ENCODE data around the gene OLFML3. TPM values are rescaled to one million over a fixed set of nuclear protein-coding genes. Genes with fewer than 3 reads are reported as not detected.
"Not testable (repeated sequence)": the region's sequence is repeated elsewhere in the genome, so short reads cannot be mapped to it uniquely, and the experiment has no call there.

The OLFML3 gene
- total and polyA plus RNA-seq, 12 donors: 6.1 to 19.7 (median 11.0) TPM

- ATAC-seq: no peak
- H3K27ac ChIP-seq: no peak overlapping the region
- intact Hi-C loops (cut with DNase I): loop anchor here in 1 of 10 donors (2.0 kb wide), 1 partner anchor 13 kb away; no protein-coding TSS in a partner anchor
- no peak overlapping the region for H3K4me3 ChIP-seq
- peaks cover 5 to 50% (median 31%) of the 10 kb centered on the region in 9 donors for H3K4me1 ChIP-seq
- WGBS, 2 donors: 29 to 64% methylated on average over 1 of the region's 1 CpG
- no peak for DNase-seq
- TF ChIP-seq, protein P1, sequence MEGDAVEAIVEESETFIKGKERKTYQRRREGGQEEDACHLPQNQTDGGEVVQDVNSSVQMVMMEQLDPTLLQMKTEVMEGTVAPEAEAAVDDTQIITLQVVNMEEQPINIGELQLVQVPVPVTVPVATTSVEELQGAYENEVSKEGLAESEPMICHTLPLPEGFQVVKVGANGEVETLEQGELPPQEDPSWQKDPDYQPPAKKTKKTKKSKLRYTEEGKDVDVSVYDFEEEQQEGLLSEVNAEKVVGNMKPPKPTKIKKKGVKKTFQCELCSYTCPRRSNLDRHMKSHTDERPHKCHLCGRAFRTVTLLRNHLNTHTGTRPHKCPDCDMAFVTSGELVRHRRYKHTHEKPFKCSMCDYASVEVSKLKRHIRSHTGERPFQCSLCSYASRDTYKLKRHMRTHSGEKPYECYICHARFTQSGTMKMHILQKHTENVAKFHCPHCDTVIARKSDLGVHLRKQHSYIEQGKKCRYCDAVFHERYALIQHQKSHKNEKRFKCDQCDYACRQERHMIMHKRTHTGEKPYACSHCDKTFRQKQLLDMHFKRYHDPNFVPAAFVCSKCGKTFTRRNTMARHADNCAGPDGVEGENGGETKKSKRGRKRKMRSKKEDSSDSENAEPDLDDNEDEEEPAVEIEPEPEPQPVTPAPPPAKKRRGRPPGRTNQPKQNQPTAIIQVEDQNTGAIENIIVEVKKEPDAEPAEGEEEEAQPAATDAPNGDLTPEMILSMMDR (IDR thresholded peaks at IDR 0.05): no peak
- H3K36me3 ChIP-seq: peaks cover 0 to 42% (median 0%) of the 10 kb centered on the region in 9 donors
- no peaks in the 10 kb centered on the region for H3K9me3 ChIP-seq
- H3K27me3 ChIP-seq: no peaks in the 10 kb centered on the region
Measured at GRCh38 chr1:113946112-113946511, 33.2 kb upstream of the OLFML3 start.

DNA sequence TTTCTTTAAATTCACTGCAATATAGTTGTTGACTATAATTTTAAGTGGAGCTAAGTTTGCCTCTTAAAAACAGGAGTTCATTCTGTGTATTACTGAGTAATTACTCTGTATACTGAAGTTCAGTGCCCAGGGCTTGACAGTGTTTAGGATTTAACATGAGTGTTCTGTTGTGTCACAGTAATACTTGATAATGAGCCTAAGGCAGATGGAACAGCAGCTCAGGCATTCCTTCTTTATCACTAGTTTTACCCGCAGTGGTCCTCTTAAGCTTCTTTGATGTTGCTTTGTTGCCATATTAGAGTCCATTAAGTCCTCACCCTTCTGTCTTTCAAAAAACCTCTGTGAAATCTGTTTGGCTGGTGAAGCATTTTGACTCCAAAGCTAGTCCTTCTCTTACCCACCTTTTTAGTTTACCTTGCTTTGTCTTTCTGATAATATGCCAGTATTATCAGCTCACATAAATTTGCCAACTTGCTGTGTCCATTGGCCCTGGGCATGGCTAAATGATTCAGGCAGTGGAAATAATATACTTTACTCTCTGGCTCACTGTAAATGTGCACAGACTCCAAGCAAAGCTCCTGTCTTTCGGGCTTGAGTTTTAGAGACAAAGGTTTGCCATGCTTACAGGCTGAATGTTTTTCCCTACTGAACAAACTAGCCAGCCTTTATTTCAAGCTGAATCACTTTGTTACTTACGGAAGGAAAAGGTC lies 32.4 kb upstream of the OLFML3 start:
- peak in 3 of 8 donors; percentile 46 to 59 (median 46) for ATAC-seq

DNA sequence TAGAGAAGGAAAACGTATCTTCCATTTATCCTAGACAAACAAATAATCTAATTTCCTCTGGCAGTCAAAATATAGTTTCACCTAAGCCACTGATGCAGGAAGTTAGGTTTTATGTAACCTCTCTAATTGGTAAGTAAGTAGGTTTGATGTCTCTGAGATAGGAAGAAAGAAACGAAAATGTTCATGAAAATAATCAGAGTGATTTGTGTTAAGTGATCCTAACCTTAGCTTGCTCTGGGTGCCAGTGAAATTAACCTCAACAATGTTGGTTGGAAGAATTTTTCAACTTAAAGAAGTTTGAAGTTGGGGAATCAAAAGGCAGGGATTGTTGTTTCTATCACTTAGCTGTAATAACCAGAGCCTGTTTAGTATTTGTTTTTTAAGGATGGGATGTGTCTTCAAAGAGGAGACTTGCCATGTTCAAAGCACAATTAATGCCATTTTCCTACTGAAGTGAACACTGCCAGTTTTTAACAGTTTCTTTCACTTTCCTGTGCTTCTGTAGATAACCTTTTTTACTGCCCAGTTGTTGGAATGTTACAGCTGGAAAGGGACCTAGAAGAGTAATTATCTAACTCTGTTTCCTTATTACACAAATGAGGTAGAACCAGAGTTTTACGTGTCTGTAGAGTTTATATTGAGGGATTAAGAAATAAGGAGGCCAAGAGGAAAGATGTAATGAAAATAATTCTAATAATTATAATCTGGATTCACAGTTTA lies 31.7 kb upstream of the OLFML3 start:
- Histone ChIP-seq H3K4me3 (no peak overlapping the region), H3K36me3 (peaks cover 0 to 28% (median 0%) of the 10 kb centered on the region in 9 donors), H3K9me3 (no peaks in the 10 kb centered on the region), H3K27me3 (no peaks in the 10 kb centered on the region), H3K27ac (peak overlapping the region in 7 of 10 donors; percentile 9 to 69 (median 44)), H3K4me1 (peaks cover 5 to 51% (median 34%) of the 10 kb centered on the region in 9 donors)
- intact Hi-C loops (cut with DNase I): loop anchor here in 1 of 10 donors (2.0 kb wide), 1 partner anchor 15 kb away; no protein-coding TSS in a partner anchor
- TF ChIP-seq, protein P1 (IDR thresholded peaks at IDR 0.05): no peak
- ATAC-seq (no peak), DNase-seq (no peak)
- 21 to 40% methylated on average over 3 of the region's 3 CpGs for WGBS, 2 donors

More for the DNA sequence above, 32.4 kb upstream of the OLFML3 start:
- H3K9me3 ChIP-seq: no peaks in the 10 kb centered on the region
- TF ChIP-seq, protein P1 (IDR thresholded peaks at IDR 0.05): no peak
- WGBS, 2 donors: 32 to 35% methylated on average over 3 of the region's 3 CpGs
- no peaks in the 10 kb centered on the region for H3K27me3 ChIP-seq
- peaks cover 5 to 50% (median 31%) of the 10 kb centered on the region in 9 donors for H3K4me1 ChIP-seq
- H3K36me3 ChIP-seq: peaks cover 0 to 35% (median 0%) of the 10 kb centered on the region in 9 donors
- peak overlapping the region in 7 of 10 donors; percentile 9 to 69 (median 44) for H3K27ac ChIP-seq
- intact Hi-C loops (cut with DNase I): loop anchor here in 1 of 10 donors (2.0 kb wide), 1 partner anchor 14 kb away; no protein-coding TSS in a partner anchor
- DNase-seq: no peak
- no peak overlapping the region for H3K4me3 ChIP-seq

- DNase-seq; ATAC-seq; H3K27me3 ChIP-seq; H3K9me3 ChIP-seq; intact Hi-C loops (cut with DNase I); H3K4me3 ChIP-seq: not testable (repeated sequence)
- 81 to 90% methylated on average over 4 of the region's 4 CpGs for WGBS, 2 donors
- Histone ChIP-seq H3K4me1 (peaks cover 5 to 50% (median 36%) of the 10 kb centered on the region in 9 donors), H3K36me3 (peaks cover 0 to 24% (median 0%) of the 10 kb centered on the region in 9 donors), H3K27ac (peak overlapping the region in 4 of 10 donors; percentile 9 to 69 (median 54))
Measured at GRCh38 chr1:113948151-113948550, 31.1 kb upstream of the OLFML3 start.
